GM18508 (cell line): Measurements from ENCODE around the gene ZNF473.
"Not testable (repeated sequence)": the region's sequence is repeated elsewhere in the genome, so short reads cannot be mapped to it uniquely, and the experiment has no call there.

Experiments used
- ATAC-seq: cut with Tn5 transposase; IDR thresholded peaks from one replicate; pipeline ENCODE4 v1.9.1; 2021; ENCODE audit warnings: moderate number of reproducible peaks; ENCODE audit not compliant: insufficient read depth, unreplicated experiment

ZNF473 gene

GRCh38 chr19:50090706-50091105 lies 64.9 kb downstream of the ZNF473 start:
- ATAC-seq = not testable (repeated sequence)

- ATAC-seq = not testable (repeated sequence)
These were observed 66.0 kb downstream of the ZNF473 start for GRCh38 chr19:50091786-50092185.

DNA sequence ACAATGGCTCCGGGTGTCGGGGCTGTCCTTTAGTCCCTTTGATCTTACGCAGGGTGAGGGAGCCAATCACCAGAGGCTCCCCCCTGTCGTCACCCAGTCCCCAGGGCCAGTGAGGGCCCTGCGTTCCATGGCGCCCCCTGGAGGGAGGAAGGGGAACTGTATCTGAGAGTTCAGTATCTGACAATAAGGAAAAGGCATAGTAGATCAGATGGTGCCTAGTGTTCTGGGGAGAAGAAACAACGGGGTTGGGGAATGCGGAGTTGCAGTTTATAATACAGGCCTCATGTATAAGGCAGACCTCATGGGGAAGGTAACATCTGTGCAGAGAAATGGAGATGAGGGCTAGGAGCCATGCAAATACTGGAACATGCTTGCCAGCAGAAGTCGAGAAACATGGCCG lies 66.8 kb downstream of the ZNF473 start:
- not testable (repeated sequence) for ATAC-seq

DNA sequence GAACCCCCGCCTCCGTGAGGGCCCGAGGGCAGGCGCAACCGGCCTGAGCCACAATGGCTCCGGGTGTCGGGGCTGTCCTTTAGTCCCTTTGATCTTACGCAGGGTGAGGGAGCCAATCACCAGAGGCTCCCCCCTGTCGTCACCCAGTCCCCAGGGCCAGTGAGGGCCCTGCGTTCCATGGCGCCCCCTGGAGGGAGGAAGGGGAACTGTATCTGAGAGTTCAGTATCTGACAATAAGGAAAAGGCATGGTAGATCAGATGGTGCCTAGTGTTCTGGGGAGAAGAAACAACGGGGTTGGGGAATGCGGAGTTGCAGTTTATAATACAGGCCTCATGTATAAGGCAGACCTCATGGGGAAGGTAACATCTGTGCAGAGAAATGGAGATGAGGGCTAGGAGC lies 72.1 kb downstream of the ZNF473 start:
- not testable (repeated sequence) for ATAC-seq

GRCh38 chr19:50098892-50099291 lies 73.1 kb downstream of the ZNF473 start:
- not testable (repeated sequence) for ATAC-seq

DNA sequence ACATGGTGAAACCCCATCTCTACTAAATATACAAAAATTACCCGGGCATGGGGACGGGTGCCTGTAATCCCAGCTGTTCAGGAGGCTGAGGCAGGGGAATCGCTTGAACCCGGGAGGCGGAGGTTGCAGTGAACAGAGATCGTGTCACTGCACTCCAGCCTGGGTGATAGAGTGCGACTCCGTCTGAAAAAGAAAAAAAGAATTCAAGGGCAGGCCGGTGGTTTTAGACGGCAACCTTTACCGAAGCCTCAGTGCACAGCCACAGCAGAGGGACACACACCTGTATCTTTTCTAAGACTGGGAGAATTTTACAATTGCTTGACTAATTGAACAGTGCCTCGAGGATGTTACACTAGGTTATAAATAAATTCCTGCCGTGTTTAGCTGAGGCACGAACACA lies 73.9 kb downstream of the ZNF473 start:
- not testable (repeated sequence) for ATAC-seq

- not testable (repeated sequence) for ATAC-seq
These were observed 75.1 kb downstream of the ZNF473 start for GRCh38 chr19:50100946-50101345.
